ENCODE results near the gene DOCK9.

GRCh38 chr13:98877936-98878335 lies 99.9 kb downstream of the DOCK9 start:
- TF ChIP-seq CTCF (conservative IDR thresholded peaks at IDR 0.05; ENCODE audit: low read depth in 2 of 2) (no peak), STAT1 (IDR thresholded peaks at IDR 0.05; ENCODE audit: unreplicated experiment) (no peak), EZH2phosphoT487 (IDR thresholded peaks at IDR 0.05; ENCODE audit: unreplicated experiment) (no peak)
